RWPE2 (cell line): ENCODE results near the gene TCEAL9.

Experiments used
- ATAC-seq: fragments of 200-7000 bp; cut with Tn5 transposase; 3 replicates; pipeline ENCODE4 v1.9.1; 2021; ENCODE audit warnings: low read depth
- DNase-seq: peaks from one replicate; pipeline ENCODE4 v3.0.0-alpha.2; 2020; ENCODE audit warnings: low spot score
- H3K27ac ChIP-seq: fragments of 450-650 bp; 2 replicates; pipeline ENCODE4 v1.5.1; 2017; ENCODE audit warnings: mild to moderate bottlenecking; ENCODE audit not compliant: poor library complexity, severe bottlenecking
- H3K27me3 ChIP-seq: fragments of 250-450 bp; sonication (Bioruptor Pico); 2 replicates; pipeline ENCODE4 v1.5.1; 2021; ENCODE audit warnings: mild to moderate bottlenecking, moderate library complexity; ENCODE audit not compliant: insufficient read depth, poor library complexity, severe bottlenecking
- H3K36me3 ChIP-seq: fragments of 250-450 bp; sonication (Bioruptor Pico); 2 replicates; pipeline ENCODE4 v1.5.1; 2020; ENCODE audit warnings: low read depth, mild to moderate bottlenecking, moderate library complexity
- H3K4me1 ChIP-seq: fragments of 250-450 bp; sonication (Bioruptor Pico); 2 replicates; pipeline ENCODE4 v1.5.1; 2021; ENCODE audit warnings: mild to moderate bottlenecking, moderate library complexity; ENCODE audit not compliant: insufficient read depth, poor library complexity, severe bottlenecking
- H3K4me3 ChIP-seq: fragments of 250-450 bp; sonication (Bioruptor Pico); 2 replicates; pipeline ENCODE4 v1.5.1; 2021; ENCODE audit warnings: mild to moderate bottlenecking, moderate library complexity; ENCODE audit not compliant: severe bottlenecking
- H3K9me3 ChIP-seq: fragments of 250-450 bp; sonication (Bioruptor Pico); 2 replicates; pipeline ENCODE4 v1.5.1; 2021; ENCODE audit warnings: mild to moderate bottlenecking, moderate library complexity; ENCODE audit not compliant: severe bottlenecking
- TF ChIP-seq, protein P1 (sequence below): fragments of 450-650 bp; IDR thresholded peaks from one replicate; pipeline ENCODE4 v1.5.1; 2017; ENCODE audit warnings: mild to moderate bottlenecking, moderate library complexity; ENCODE audit not compliant: poor library complexity, severe bottlenecking

The TCEAL9 gene, protein sequence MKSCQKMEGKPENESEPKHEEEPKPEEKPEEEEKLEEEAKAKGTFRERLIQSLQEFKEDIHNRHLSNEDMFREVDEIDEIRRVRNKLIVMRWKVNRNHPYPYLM

DNA sequence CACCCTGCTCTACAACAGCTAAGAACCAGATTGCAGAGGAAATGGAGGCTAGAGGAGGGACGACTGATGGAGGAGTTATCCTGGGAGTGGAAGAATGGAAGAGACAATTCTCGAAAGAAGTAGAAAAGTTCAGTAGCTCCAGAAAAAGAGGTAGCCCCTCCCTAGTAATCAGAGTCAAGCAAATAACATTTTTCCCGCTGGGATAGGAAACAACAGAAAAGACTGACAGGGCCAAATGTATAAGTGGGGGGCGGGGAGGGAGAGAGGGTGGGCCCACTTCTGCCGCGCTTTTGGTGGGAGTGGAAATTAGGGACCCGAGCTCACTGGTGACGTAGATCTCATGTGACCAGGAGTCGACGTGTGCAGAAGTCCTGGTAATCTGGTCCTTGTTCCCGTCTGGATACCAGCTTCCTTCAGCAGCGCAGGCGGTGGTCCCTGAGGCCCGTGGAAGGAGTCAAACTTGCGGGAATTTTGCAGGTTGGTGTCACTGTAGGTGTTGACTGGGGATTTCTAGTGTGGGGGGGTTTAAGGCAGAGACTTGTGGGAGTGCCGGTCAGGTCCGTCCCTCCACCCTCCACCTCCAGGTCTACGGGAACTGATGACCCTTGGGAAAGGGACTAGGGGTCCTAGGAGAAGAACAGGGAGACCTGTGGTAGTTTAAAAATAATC is at the start of gene TCEAL9:
TCEAL9 (plus strand) TSS at position 377 of the 669 bp plus-strand sequence. CDS start 1,179 bp downstream, outside the sequence.
- H3K4me1 ChIP-seq = no peaks in the 10 kb centered on the region
- no peak for DNase-seq
- peak; percentile 69; the same call in 2 of the 3 replicates for ATAC-seq
- peak within 1 kb of the TSS; percentile 70 for H3K4me3 ChIP-seq
- no peaks in the 10 kb centered on the region for H3K9me3 ChIP-seq
- H3K27me3 ChIP-seq = no peaks in the 10 kb centered on the region
- TF ChIP-seq, protein P1, sequence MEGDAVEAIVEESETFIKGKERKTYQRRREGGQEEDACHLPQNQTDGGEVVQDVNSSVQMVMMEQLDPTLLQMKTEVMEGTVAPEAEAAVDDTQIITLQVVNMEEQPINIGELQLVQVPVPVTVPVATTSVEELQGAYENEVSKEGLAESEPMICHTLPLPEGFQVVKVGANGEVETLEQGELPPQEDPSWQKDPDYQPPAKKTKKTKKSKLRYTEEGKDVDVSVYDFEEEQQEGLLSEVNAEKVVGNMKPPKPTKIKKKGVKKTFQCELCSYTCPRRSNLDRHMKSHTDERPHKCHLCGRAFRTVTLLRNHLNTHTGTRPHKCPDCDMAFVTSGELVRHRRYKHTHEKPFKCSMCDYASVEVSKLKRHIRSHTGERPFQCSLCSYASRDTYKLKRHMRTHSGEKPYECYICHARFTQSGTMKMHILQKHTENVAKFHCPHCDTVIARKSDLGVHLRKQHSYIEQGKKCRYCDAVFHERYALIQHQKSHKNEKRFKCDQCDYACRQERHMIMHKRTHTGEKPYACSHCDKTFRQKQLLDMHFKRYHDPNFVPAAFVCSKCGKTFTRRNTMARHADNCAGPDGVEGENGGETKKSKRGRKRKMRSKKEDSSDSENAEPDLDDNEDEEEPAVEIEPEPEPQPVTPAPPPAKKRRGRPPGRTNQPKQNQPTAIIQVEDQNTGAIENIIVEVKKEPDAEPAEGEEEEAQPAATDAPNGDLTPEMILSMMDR = no peak
- peaks cover 7% of the 10 kb centered on the region; the same call in 1 of the 2 replicates for H3K36me3 ChIP-seq
- peak within 1 kb of the TSS; percentile 56 for H3K27ac ChIP-seq

DNA sequence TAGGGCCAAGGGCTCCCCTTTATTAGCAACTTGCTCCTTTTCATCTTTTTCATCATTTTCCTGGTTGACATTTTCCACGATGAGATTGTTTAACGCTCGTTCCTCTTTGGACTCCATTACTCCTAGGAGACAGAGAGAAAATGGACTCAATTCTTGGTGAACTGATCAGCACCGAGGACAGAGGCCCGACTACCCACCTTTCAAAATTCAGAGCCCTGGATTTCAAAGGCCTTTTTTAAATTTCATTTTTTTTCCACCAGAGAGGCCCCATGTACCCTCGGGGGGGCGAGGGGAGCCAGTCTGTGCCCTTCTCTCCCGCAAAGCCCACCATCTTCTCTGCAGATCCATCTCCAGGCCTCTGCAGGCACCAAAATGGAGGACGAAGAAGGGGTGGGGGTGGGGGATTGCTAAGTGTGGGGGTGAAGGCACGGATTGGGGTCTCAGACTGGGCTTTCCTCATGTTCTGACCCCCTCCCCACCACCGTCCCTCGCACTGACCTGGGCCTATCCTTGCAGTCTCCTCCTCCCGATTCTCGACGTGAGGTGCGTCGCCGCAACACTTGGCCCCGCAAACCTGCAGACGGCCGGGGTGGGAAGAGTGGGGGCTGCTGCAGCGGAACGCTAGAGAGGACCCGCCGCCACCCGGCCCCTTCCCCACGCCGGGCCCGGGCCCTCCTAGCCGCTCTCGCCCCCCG is 46.3 kb upstream of the TCEAL9 start:
- no peak overlapping the region for H3K27ac ChIP-seq
- peak overlapping the region; percentile 65 for H3K4me3 ChIP-seq
- TF ChIP-seq, protein P1 = no peak
- H3K27me3 ChIP-seq = no peaks in the 10 kb centered on the region
- no peaks in the 10 kb centered on the region for H3K9me3 ChIP-seq
- no peak for ATAC-seq
- H3K4me1 ChIP-seq = no peaks in the 10 kb centered on the region
- H3K36me3 ChIP-seq = no peaks in the 10 kb centered on the region
- DNase-seq = no peak

DNA sequence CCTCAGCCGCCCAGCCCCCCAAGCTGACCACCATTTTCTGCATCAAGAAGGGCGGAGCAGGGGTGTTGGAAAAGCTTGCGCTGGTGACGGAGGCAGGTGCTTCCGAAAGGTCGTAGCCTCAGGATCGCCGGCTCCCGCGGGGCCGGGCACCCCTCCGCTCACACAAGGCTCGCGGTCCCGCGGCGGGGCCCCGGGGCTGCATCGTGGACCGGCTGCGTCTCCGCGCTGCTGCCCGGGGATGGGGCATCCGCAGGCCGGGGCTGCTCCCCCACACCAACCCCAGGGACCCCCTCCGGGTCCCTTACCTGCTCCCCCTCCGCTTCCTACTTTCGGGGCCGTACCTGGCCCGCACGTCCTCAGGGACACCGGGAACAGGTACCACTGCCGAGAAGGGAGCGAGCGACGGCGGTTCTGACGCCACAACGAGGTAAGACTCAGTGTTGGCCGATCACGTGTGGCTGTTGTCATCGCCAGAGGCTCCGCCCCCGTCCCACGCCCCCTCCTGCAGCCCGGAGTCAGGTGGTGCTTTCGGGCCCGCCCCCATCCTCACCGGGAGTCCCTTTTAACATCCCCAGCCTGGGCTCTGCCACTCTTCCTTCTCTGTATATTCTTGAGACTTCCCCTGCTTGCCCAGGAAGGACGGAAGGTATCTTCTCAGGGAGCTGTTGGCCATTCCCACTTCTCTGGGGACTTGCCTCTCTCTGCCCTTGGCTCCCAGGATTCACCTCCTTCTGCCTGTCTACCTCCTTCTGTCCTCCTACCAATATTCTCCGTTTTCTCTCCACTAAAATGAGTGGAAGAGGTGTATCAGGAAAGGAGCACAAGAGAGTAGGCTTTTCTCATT is 45.5 kb upstream of the TCEAL9 start, which contains the start of gene BEX2:
BEX2 (minus strand) TSS at position 436 of the 844 bp plus-strand sequence. CDS start 1,014 bp downstream, outside the sequence.
- Histone ChIP-seq H3K36me3 (no peaks in the 10 kb centered on the region), H3K4me1 (no peaks in the 10 kb centered on the region), H3K27ac (no peak within 1 kb of the TSS), H3K4me3 (peak within 1 kb of the TSS; percentile 65), H3K27me3 (no peaks in the 10 kb centered on the region), H3K9me3 (no peaks in the 10 kb centered on the region)
- TF ChIP-seq, protein P1 = no peak
- DNase-seq (peak; percentile 61), ATAC-seq (peak; percentile 98)

DNA sequence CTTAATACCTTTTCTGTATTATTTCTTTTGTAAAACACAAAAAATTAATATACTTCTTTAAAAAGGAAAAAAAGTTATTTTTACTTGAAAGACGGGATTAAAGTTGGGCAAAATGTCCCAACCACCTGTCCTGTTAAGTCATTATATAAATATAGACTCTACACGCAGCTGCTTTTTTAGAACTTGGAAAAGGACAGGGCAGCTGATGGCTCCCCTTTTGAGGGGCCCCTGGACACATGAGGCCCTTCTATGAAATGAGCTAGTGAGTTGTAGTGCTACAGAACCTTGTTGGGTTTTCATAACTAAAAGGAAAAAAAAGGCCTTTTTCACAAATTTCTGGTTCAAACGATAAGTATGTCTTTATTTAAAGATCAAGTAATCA is 44.9 kb upstream of the TCEAL9 start:
- no peak for ATAC-seq
- peak overlapping the region; percentile 65 for H3K4me3 ChIP-seq
- H3K36me3 ChIP-seq = no peaks in the 10 kb centered on the region
- no peaks in the 10 kb centered on the region for H3K27me3 ChIP-seq
- H3K27ac ChIP-seq = no peak overlapping the region
- TF ChIP-seq, protein P1 = no peak
- H3K9me3 ChIP-seq = no peaks in the 10 kb centered on the region
- no peak for DNase-seq
- H3K4me1 ChIP-seq = no peaks in the 10 kb centered on the region
